HG03139 (cell line): ENCODE data around the gene FSTL1.

Experiments used
- ATAC-seq: cut with Tn5 transposase; IDR thresholded peaks from one replicate; pipeline ENCODE4 v1.9.1; 2021; ENCODE audit not compliant: unreplicated experiment

FSTL1 gene, protein sequence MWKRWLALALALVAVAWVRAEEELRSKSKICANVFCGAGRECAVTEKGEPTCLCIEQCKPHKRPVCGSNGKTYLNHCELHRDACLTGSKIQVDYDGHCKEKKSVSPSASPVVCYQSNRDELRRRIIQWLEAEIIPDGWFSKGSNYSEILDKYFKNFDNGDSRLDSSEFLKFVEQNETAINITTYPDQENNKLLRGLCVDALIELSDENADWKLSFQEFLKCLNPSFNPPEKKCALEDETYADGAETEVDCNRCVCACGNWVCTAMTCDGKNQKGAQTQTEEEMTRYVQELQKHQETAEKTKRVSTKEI

DNA sequence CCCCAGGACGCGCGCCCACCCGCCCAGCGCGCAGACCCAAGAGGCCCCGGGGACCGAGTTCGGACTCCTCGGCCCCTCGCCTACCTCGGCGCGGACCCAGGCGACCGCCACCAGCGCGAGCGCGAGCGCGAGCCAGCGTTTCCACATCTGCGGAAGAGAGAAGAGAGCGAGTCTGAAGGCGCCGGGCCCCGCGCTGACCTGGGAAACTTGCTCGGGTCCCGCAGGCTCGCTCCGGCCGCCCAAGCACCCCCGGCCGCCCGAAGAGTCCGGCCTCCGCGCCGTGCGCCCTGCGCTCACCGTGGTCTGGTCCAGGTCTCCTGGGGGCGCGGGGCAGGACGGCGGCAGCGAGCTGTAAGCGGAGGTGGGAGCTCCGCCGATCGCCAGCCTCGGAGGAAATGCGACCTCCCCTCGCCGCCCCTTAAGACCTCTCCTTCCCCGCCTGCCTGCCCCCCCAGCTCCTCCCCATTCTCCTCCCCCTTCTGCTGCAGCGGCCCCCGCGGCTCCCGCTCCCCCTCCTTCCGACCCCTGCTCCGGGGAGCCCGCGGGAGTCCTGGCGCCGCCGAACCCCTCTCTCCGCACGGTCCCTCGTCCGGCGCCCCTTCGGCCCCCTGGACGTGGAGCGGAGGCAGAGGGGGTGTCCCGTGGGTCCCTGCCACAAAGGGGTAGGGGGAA is at the start of gene FSTL1:
FSTL1 (minus strand) TSS at position 393 of the 672 bp plus-strand sequence; CDS start at position 147, 246 bp downstream.
- ATAC-seq, result no peak

DNA sequence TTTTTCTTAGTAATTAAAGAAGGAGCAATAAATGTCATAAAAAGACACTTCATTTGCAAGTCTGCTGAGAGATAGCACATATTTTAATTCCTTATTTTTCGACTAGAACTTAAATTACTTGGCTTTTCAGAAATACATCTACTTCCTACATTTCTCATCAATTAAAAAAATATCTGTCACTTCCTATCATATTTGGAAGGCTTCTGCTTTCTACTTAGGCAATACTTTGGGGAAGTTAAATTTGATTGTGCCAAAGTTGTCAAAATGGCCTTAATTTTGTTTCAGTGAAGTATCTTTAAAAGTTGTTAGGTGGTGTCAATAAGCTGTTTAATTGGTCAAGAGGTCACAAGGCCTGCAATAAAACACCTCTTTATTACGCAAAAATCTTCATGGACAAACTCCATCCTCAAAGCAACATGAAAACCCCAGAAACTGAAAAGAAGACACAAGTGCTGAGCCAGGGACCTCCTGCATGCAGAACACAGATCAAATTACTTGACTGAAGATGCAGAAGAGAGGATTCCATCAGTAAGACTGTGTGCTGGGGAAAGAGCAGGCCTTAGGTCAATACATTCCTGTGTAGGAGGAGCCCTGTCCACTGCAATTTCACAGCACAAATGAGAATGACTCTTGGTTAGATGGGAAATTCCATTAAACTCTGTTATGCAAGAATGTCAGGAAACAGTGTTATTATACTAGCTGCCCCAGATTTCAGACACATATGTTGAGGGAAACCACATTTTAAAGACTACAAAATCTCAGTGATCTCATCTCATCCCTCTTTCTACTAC is 48.0 kb upstream of the FSTL1 start:
- ATAC-seq, result no peak

DNA sequence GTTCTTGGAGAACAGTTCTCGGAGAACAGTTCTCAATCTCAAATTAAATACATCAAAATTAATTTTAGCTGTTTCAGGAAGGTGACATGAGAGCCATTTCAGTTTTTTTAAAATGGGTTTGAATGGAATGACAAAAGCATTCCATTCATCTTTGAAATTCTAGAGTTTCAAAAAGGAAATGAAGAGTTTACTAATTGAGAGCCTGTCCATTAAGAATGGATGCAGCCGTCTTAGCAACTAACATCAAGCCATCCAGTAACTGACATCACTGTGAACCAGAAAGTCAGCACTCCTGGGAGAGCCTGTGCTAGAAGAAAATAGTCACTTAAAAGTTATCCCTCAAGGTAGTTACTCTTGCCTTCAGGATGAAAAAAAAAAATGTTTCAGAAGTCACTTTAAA is 47.0 kb upstream of the FSTL1 start:
- no peak for ATAC-seq

DNA sequence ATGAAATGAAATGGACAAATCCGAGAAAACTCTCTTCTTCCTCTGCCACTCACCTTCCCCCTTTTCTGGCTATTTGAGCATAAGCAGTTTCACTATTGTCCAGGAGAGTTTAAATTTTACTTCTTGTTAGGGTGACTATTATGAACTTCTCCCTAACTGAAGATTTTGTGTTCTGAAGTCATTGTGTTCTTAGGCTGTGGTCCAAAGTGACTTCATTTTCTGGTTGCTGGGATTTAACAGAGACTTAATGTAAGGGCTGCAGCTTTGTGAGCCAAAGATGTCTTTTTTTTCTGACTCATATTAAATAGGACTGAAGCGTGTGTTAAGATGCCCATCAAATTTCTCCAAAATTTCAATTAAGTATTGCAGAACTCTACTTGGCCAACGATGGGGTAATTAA is 46.5 kb upstream of the FSTL1 start:
- no peak for ATAC-seq

DNA sequence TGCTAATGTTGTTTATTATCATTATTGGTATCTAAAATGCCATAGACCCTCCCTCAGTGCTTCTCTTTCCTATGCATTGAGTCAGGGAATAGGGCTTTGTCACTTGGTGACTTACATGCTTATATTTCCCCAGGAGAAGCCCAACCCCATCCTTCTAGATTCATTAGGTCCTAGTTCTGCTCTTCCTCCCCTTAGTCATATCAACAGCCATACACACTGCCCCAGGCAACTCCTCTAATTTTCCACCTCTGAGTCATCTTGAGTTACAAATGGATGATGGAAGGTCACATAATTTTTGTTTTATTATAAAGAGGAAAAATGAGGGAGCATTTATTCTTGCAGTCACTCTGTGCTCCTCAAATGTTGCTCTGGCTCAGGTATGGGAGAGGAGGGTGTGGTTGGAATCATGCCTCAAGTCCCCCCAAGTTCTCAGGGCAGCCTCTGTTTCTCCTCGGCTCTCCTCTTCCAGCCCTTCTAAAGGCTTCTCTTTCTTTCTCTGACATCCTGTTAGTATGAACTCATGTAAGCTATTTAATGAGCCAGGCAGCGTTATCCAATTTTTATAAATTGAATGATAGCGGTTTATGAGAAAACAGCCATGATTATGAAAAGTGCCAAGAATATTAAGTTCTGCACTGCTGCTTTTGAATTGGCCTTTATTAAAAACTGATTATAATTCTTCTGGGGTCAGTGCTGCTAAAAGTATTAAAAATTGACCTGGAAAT is 45.6 kb upstream of the FSTL1 start:
- no peak for ATAC-seq

DNA sequence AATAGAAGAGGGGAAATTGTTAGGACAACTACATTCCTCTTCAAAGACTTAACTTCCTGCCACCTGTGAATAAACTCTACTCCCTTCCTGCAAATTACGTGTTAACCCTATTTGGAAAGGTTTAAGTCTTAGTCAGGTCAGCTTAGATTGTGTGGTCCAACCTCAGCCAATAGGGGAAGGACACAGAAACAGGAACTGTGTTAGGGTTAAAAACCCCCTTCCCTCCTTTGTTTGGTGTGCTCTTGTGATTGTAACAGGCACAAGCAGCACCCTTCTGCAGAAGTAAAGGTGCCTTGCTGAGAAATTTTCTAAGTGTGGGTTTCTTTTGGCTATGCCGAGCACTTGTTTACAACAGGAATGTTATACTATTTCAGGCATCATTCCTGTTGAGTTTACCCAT is 45.0 kb upstream of the FSTL1 start:
- no peak for ATAC-seq

DNA sequence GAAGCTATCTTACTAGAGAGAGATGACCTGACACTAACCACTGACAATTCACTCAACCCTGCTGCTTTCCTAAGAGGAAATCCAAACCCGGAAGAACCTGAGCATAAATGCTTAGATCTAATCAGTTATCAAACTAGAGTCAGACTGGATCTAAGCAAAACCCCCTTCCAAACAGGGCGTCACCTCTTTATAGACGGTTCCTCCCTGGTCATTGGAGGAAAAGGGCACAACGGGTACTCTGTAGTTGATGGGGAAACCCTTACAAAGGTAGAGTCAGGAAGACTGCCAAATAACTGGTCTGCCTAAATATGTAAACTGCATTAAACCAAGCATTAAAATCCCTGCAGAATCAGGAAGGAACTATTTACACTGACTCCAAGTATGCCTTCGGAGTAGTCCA is 41.3 kb upstream of the FSTL1 start:
- ATAC-seq, result no peak

DNA sequence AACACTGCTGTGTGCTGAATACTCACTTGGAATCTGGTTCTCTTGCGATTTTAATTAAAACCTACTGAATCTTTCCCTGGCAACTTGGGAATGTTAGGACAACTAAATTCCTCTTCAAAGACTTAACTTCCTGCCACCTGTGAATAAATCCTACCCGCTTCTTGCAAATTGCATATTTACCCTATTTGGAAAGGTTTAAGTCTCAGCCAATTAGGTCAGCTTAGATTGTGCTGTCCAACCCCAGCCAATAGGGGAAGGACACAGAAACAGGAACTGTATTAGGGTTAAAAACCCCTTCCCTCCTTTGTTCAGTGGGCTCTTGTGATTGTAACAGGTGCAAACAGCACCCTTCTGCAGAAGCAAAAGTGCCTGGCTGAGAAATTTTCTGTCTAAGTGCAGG is 38.6 kb upstream of the FSTL1 start:
- no peak for ATAC-seq

DNA sequence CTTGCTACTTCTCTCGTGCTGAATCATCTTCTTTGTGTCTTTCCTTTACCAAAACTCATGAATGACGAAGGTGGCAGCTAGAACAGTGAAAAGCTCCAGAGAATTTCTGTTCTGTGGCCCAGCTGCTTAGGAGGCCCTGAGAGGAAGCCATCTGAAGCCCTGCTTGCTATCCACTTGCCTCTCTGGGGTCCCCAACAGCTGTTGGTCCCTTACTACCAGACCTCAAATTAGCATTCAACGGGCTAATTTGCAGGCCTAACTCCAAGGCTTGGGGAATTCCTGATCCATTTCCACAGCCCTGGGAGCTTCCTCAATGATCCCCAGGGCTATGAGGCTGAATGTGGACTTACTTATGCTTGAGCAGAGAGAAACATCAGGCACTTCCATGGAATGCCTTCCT is 37.5 kb upstream of the FSTL1 start:
- no peak for ATAC-seq

DNA sequence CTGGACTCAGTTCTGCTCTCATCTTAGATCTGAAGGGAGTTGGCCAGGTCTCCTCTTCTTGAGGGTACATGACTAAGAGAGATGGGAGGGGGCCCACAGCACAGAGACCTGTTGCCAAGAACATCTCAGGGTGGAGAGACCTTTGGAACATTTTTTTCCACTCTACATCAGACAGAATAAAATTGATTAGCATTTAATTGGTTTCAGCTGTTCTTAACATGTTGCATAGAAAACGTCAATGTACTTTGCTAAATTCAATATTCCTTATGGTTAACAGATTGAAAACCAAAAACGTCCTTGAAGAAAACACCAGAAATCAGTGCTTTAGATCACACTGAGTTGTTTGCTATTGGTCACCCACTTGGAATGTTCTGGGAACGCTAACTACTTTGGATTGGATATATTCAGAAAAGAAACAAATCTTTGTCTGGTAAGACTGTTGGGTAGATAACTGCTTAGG is 36.4 kb upstream of the FSTL1 start:
- ATAC-seq, result no peak

DNA sequence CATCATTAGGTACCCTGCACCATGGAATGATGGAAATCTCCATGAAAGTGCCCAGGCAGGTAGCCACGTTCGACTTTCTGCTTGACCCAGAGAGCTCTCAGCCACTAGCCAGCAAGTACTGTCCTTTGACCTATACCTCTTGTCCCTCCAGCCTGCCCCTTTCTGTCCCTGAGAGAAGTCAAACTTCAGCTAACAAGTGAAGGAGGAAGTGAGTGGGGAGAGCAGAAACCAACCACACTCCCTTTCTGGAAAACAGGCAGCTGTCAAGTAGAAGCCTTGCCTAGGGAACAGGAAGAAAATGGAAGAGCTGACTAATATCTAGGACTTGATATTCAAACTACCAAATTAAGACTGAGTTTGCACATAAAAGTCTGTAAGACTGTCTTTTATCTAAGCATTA is 30.3 kb upstream of the FSTL1 start:
- ATAC-seq, result no peak

DNA sequence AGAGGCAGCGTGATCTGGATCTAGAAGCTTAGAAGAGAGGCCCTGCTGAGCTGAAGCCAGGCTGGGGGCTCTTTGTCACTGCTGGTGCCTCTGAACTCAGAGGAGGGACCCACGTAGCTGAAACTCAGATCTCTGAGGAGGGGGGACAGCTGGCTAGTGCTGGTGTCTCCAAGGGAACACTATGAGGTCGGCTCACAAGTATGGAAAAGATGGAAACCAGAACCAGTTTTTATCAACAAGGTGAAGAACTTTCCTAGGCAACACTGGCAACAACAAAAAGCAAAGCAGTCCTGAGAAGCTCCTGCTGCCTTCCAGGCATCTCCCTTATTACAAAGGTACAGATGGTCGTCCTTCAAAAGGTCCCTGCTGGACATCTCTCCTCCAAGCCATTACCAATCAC is 27.0 kb upstream of the FSTL1 start:
- no peak for ATAC-seq

DNA sequence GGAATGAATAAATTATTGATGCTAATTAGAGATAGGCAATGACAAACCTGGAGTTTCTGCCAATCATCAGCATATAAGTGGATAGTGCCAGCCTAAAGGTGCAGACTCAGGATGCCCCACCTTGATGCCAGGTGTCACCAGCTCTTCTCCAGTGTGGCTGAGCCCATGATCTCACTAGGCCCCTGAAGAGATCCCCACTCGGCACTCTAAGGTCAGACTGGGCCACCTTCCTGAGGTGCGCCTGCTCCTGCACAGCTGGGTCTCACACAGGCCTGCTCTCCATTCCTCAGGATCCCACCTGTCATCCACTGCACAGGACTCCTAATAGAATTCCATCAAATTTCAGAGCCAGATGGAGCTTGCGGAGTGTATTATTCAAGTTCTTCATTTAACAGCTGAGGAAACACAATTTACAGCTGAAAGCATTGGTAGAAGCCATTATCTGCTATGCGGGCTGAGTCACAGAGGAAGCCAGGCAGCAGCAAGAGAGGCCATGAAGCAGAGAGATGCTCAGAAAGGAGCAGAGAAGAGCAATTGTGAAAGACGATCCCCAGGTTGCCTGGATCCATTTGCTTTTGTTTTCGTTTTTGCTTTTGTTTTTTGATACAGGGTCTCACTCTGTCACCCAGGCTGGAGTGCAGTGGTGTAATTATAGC is 25.1 kb upstream of the FSTL1 start:
- ATAC-seq, result no peak

DNA sequence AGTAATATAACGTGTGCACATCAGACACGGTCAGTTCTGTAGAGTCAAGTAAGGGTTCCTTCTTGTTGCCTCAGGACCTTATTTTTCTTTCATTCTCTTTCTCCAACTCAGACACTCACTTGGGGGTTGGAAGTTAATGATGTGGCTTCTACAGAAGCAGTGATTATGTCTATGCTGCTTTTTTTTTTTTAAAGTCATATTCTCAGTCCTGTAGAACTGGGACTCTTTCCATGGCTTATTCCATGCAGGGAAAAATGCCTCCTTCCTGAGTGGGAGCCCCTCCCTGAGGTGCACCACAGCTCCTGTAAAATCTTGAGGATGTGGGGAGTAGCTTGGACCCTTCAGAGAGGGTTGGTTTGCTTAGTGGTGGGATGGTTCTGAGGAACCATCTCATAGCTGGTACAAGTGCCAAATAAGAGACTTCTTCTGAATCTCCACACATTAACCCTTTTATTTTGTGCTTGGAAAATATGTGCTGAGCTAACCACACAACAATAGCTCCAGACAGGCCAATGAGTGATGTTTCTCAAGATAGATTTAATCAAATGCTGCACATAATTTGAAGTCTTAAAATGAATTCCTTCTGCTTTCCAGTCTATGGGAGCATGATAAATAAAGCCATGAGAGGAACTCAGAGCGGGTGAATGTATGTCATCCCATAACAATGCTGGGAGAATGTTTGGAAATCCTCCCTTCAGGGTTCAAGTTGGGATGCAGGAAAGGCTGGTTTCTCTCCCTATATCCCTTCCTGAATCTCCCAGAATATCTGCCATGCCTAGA is 23.3 kb upstream of the FSTL1 start:
- no peak for ATAC-seq

DNA sequence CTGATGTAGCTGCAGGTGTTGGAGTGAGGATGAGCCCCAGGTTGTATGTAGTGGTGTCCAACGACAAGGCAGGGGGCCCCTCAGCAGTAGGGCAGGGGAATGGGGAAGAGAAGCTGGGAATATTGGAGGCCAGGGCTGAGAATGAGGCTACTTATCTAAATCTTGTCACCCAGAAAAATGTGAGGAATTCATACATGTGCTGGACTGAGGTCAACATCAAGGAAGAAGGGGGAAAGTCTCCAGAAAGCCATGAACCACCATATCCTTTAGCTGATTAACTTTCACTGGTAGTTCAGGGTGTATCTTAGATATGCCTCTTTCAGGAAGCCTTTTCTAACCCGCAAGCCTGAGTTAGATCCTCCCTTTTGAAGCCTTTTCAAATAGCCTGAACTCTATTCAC is 22.6 kb upstream of the FSTL1 start:
- ATAC-seq, result no peak

DNA sequence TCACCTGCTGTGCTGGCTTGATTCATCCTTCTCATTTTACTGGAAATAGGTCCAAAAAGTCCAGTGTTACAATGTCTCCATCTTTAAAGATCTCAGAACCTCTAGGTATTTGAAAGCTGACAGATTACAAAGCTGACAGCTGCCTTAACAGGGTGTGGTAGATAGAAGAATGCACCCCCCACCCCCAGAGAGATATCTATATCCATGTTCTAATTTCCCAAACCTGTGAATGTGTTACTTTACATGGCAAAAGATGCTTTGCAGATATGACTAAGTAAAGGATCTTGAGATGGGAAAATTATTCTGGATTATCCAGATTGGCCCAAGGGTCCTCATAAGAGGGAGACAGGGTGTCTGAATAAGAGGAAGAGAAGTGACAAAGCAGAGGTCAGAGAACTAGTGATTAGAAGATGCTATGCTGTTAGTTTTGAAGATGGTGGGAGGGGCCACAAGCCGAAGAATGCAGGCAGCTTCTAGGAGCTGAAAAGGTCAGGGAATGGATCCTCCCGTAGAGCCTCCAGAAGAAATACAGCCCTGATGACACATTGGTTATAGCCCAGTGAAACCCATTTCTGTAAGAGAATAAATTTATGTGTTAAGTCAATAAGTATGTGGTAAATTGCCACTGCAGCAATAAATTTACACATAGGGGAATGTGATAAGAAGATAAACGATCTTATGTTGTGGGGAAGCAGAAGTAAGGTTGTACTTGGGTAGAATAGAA is 21.5 kb upstream of the FSTL1 start:
- no peak for ATAC-seq

DNA sequence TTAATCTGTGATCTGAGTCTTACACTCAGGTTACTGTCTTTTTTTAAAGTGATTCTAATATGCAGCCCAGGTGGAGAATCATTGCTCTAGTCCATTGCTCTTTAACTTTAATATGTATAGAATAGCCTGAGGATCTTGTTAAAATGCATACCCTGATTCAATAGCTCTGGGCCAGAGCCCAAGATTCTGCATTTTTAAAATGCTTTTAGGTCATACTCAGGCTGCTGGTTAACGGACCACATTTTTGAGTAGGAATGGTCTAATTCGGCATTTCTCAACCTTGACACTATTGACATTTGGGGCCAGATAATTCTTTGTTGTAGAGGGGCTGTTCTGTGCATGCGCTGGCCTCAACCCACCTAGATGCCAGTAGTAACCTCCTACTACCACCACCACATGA is 20.9 kb upstream of the FSTL1 start:
- no peak for ATAC-seq

DNA sequence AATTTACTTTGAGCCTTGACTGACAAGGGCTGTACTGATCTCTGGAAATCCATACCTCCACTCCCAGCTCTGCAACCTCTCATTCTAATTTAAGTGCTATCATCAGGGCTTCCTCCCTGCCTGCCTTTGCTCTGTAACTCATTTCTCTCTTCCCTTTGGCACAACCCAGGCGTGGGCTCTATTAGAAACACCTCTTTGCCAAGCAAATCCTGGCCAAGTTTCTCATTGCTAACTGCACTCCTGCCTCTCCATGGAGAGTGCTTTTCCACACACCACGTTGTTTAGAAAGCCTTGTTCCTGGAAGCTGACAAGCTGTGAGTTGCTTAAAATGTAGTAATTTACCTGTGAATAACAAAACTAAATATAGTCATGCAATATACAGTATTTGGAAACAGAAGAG is 20.1 kb upstream of the FSTL1 start:
- no peak for ATAC-seq

DNA sequence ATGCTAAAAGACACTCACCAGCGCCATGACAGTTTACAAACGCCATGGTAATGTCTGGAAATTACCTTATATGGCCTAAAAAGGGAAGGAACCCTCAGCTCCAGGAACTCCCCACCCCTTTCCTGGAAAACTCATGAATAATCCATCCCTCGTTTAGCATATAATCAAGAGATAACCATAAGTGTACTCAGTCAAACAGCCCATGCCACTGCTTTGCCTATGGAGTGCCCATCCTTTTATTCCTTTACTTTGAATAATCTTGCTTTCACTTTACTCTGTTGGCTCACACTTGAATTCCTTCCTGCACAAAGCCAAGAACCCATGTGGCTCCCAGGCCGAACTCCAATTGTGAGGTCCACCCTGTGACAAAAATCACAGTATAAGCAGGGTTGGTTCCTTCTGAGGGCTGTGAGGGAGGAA is 19.1 kb upstream of the FSTL1 start:
- no peak for ATAC-seq
